Upper lobe of left lung (tissue), 4 donors: Measurements from ENCODE around the gene RPS6KA2.

Experiments used
- CTCF ChIP-seq, 6 experiments: fragments of 450-650 bp in 4 of 6; fragments of 200-600 bp in 2 of 6; sonication (generic) in 2 of 6; IDR thresholded peaks; one replicate each; pipeline ENCODE4 v1.5.1; 2016 to 2019; ENCODE audit warnings: antibody characterized with exemption in 6 of 6
- POLR2A ChIP-seq, 4 donors: fragments of 450-650 bp; IDR thresholded peaks; one replicate each; pipeline ENCODE4 v1.5.1; 2016 to 2017; ENCODE audit warnings: antibody characterized with exemption in 4 of 4, mild to moderate bottlenecking in 2 of 4
- POLR2AphosphoS5 ChIP-seq, 2 donors: sonication (generic); formaldehyde crosslinking; IDR thresholded peaks; one replicate each; pipeline ENCODE4 v1.5.1; 2017; ENCODE audit warnings: antibody characterized with exemption in 2 of 2

GRCh38 chr6:166676270-166676860 is 49.3 kb upstream of the RPS6KA2 start:
- TF ChIP-seq POLR2A (IDR thresholded peaks at IDR 0.05) = no peak
- TF ChIP-seq CTCF (IDR thresholded peaks at IDR 0.05) = no peak
- no peak for TF ChIP-seq POLR2AphosphoS5 (IDR thresholded peaks at IDR 0.05)
